ENCODE data around the gene MISP3. TPM values are rescaled to one million over a fixed set of nuclear protein-coding genes. Genes with fewer than 3 reads are reported as not detected.

Gene MISP3
- total and polyA plus RNA-seq, 9 of the 15 experiments (the other 6 are each of a cell fraction or from before 2014, with no cell fraction given) = 0.25 to 5.6 (median 1.6) TPM

DNA sequence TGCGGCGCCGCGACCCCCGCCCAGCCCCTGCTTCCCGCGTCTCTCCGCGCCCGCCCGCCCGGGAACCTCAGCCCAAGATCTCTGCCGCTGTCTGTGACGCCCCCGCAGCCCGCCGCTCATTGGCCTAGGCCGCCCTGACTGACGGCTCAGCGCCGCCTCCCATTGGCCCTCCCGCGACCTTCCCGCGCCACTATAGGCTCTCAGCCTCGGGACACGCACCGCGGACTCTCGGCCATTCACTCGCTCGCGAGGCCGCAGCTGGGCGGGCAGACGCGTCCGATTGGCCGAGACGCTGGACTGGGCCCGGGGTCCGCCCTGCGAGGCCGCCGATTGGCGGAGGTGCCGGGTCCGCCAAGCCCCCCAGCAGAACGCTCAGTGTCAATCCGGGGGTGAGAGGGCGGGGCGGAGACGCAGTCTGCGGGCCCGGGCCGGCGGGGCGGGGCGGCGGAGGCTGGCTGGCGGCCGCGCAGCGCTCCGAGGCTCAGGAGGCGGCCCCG lies 45.1 kb downstream of the MISP3 start, which contains the start of gene PRKACA (continued):
- TF ChIP-seq NELFE (IDR thresholded peaks at IDR 0.05; ENCODE audit: insufficient read depth, insufficient read length) = no peak
- peak; percentile 35; the same call in 1 of the 2 replicates for TF ChIP-seq RB1 (IDR thresholded peaks at IDR 0.05; ENCODE audit: low read depth)
- TF ChIP-seq EGR1 (conservative IDR thresholded peaks at IDR 0.05) = peak; percentile 99
- peak; percentile 68; the same call in 1 of the 2 replicates for TF ChIP-seq PHF21A (IDR thresholded peaks at IDR 0.05; ENCODE audit: borderline replicate concordance, low read depth)
- peak; percentile 96 for TF ChIP-seq NFYB (IDR thresholded peaks at IDR 0.05; ENCODE audit: extremely low read depth, insufficient read length)
- peak; percentile 97 for TF ChIP-seq CTBP1 (IDR thresholded peaks at IDR 0.05; ENCODE audit: borderline replicate concordance)
- TF ChIP-seq ZNF311 (CRISPR knock-in tag; IDR thresholded peaks at IDR 0.05) = no peak
- TF ChIP-seq POLR2G (IDR thresholded peaks at IDR 0.05; ENCODE audit: low read depth, low read length) = peak; percentile 70
- no peak for TF ChIP-seq SNRNP70 (optimal IDR thresholded peaks at IDR 0.05; ENCODE audit: low read depth, low read length)
- TF ChIP-seq CXXC5 (CRISPR knock-in tag; IDR thresholded peaks at IDR 0.05) = peak; percentile 99
- TF ChIP-seq, protein P1, sequence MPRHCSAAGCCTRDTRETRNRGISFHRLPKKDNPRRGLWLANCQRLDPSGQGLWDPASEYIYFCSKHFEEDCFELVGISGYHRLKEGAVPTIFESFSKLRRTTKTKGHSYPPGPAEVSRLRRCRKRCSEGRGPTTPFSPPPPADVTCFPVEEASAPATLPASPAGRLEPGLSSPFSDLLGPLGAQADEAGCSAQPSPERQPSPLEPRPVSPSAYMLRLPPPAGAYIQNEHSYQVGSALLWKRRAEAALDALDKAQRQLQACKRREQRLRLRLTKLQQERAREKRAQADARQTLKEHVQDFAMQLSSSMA (CRISPR knock-in tag; IDR thresholded peaks at IDR 0.05) = no peak
- TF ChIP-seq, protein P2, sequence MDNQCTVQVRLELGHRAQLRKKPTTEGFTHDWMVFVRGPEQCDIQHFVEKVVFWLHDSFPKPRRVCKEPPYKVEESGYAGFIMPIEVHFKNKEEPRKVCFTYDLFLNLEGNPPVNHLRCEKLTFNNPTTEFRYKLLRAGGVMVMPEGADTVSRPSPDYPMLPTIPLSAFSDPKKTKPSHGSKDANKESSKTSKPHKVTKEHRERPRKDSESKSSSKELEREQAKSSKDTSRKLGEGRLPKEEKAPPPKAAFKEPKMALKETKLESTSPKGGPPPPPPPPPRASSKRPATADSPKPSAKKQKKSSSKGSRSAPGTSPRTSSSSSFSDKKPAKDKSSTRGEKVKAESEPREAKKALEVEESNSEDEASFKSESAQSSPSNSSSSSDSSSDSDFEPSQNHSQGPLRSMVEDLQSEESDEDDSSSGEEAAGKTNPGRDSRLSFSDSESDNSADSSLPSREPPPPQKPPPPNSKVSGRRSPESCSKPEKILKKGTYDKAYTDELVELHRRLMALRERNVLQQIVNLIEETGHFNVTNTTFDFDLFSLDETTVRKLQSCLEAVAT (IDR thresholded peaks at IDR 0.05) = peak in 1 of 2 experiments; percentile 98; a peak in 2 of 4 replicates
- TF ChIP-seq, protein P3, sequence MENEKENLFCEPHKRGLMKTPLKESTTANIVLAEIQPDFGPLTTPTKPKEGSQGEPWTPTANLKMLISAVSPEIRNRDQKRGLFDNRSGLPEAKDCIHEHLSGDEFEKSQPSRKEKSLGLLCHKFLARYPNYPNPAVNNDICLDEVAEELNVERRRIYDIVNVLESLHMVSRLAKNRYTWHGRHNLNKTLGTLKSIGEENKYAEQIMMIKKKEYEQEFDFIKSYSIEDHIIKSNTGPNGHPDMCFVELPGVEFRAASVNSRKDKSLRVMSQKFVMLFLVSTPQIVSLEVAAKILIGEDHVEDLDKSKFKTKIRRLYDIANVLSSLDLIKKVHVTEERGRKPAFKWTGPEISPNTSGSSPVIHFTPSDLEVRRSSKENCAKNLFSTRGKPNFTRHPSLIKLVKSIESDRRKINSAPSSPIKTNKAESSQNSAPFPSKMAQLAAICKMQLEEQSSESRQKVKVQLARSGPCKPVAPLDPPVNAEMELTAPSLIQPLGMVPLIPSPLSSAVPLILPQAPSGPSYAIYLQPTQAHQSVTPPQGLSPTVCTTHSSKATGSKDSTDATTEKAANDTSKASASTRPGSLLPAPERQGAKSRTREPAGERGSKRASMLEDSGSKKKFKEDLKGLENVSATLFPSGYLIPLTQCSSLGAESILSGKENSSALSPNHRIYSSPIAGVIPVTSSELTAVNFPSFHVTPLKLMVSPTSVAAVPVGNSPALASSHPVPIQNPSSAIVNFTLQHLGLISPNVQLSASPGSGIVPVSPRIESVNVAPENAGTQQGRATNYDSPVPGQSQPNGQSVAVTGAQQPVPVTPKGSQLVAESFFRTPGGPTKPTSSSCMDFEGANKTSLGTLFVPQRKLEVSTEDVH (IDR thresholded peaks at IDR 0.05; ENCODE audit: low read depth, partially characterized antibody) = peak; percentile 27
- no peak for TF ChIP-seq GATA2 (CRISPR knock-in tag; IDR thresholded peaks at IDR 0.05)
- no peak for TF ChIP-seq FOXJ2 (tag; IDR thresholded peaks at IDR 0.05)
- 0 out of 2 replicates have a peak, but pooled peaks have one; percentile 14 for TF ChIP-seq JUND (IDR thresholded peaks at IDR 0.05; ENCODE audit: borderline replicate concordance, low read depth, low read length)
- TF ChIP-seq JUND (tag; IDR thresholded peaks at IDR 0.05; ENCODE audit: borderline replicate concordance, low read depth, low read length) = no peak
- no peak for TF ChIP-seq POLR2AphosphoS5 (IDR thresholded peaks at IDR 0.05; ENCODE audit: control insufficient read depth, insufficient read depth, low read depth, low read length)
- TF ChIP-seq SP2 (IDR thresholded peaks at IDR 0.05; ENCODE audit: extremely low read depth, low read depth, low read length, poor library complexity, severe bottlenecking) = peak; percentile 96
- TF ChIP-seq, protein P4, sequence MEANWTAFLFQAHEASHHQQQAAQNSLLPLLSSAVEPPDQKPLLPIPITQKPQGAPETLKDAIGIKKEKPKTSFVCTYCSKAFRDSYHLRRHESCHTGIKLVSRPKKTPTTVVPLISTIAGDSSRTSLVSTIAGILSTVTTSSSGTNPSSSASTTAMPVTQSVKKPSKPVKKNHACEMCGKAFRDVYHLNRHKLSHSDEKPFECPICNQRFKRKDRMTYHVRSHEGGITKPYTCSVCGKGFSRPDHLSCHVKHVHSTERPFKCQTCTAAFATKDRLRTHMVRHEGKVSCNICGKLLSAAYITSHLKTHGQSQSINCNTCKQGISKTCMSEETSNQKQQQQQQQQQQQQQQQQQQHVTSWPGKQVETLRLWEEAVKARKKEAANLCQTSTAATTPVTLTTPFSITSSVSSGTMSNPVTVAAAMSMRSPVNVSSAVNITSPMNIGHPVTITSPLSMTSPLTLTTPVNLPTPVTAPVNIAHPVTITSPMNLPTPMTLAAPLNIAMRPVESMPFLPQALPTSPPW (CRISPR knock-in tag; IDR thresholded peaks at IDR 0.05) = peak; percentile 95
- no peak for TF ChIP-seq ZSCAN32 (CRISPR knock-in tag; IDR thresholded peaks at IDR 0.05)
